ENCODE measurements around the gene BTRC. TPM values are rescaled to one million over a fixed set of nuclear protein-coding genes. Genes with fewer than 3 reads are reported as not detected.
A peak's percentile ranks its signal among the peaks of the same experiment; 100 is the strongest.

The BTRC gene
- total RNA-seq, 1 experiment from 2014 or later = 1.8 TPM

GRCh38 chr10:101453791-101454718 lies 100.1 kb downstream of the BTRC start:
- Histone ChIP-seq H3K27me3 (ENCODE audit: low read length) (no peaks in the 10 kb centered on the region), H3K9me2 (replicated peaks; ENCODE audit: insufficient read depth, low read length) (no peaks in the 10 kb centered on the region), H3K36me3 (ENCODE audit: insufficient read depth, low read length) (no peaks in the 10 kb centered on the region), H3K27ac (ENCODE audit: low read length) (no peak overlapping the region), H2AFZ (ENCODE audit: low read length) (no peak overlapping the region), H3K79me2 (ENCODE audit: low read length) (no peaks in the 10 kb centered on the region), H3K4me3 (ENCODE audit: low read length) (no peak overlapping the region), H4K20me1 (ENCODE audit: insufficient read depth, low read depth, low read length) (no peaks in the 10 kb centered on the region), H3K9ac (ENCODE audit: low read length) (no peak overlapping the region), H3K4me2 (ENCODE audit: low read depth, low read length, poor library complexity, severe bottlenecking) (no peak overlapping the region), H3K9me3 (ENCODE audit: low read length) (no peaks in the 10 kb centered on the region), H3K4me1 (ENCODE audit: low read length) (no peaks in the 10 kb centered on the region)
- no peak for DNase-seq

- no peak for DNase-seq
- Histone ChIP-seq H3K27ac (ENCODE audit: low read length) (no peak overlapping the region), H3K79me2 (ENCODE audit: low read length) (no peaks in the 10 kb centered on the region), H3K36me3 (ENCODE audit: insufficient read depth, low read length) (no peaks in the 10 kb centered on the region), H3K4me3 (ENCODE audit: low read length) (no peak overlapping the region), H4K20me1 (ENCODE audit: insufficient read depth, low read depth, low read length) (no peaks in the 10 kb centered on the region), H3K4me1 (ENCODE audit: low read length) (no peaks in the 10 kb centered on the region), H3K9ac (ENCODE audit: low read length) (no peak overlapping the region), H3K9me2 (replicated peaks; ENCODE audit: insufficient read depth, low read length) (no peaks in the 10 kb centered on the region), H3K27me3 (ENCODE audit: low read length) (no peaks in the 10 kb centered on the region), H3K9me3 (ENCODE audit: low read length) (no peaks in the 10 kb centered on the region), H2AFZ (ENCODE audit: low read length) (no peak overlapping the region), H3K4me2 (ENCODE audit: low read depth, low read length, poor library complexity, severe bottlenecking) (no peak overlapping the region)
These were observed 104.9 kb downstream of the BTRC start for GRCh38 chr10:101458869-101459268.

- no peak for DNase-seq
- Histone ChIP-seq H3K4me1 (ENCODE audit: low read length) (no peaks in the 10 kb centered on the region), H3K27ac (ENCODE audit: low read length) (no peak overlapping the region), H3K4me3 (ENCODE audit: low read length) (no peak overlapping the region), H3K36me3 (ENCODE audit: insufficient read depth, low read length) (no peaks in the 10 kb centered on the region), H4K20me1 (ENCODE audit: insufficient read depth, low read depth, low read length) (no peaks in the 10 kb centered on the region), H3K9ac (ENCODE audit: low read length) (no peak overlapping the region), H3K4me2 (ENCODE audit: low read depth, low read length, poor library complexity, severe bottlenecking) (no peak overlapping the region), H3K79me2 (ENCODE audit: low read length) (no peaks in the 10 kb centered on the region), H3K27me3 (ENCODE audit: low read length) (no peaks in the 10 kb centered on the region), H3K9me3 (ENCODE audit: low read length) (no peaks in the 10 kb centered on the region), H3K9me2 (replicated peaks; ENCODE audit: insufficient read depth, low read length) (no peaks in the 10 kb centered on the region), H2AFZ (ENCODE audit: low read length) (no peak overlapping the region)
These were observed 110.1 kb downstream of the BTRC start for GRCh38 chr10:101464082-101464481.

GRCh38 chr10:101464599-101464998 lies 110.6 kb downstream of the BTRC start:
- no peaks in the 10 kb centered on the region for H3K36me3 ChIP-seq (ENCODE audit: insufficient read depth, low read length)
- no peaks in the 10 kb centered on the region for H3K79me2 ChIP-seq (ENCODE audit: low read length)
- no peaks in the 10 kb centered on the region for H4K20me1 ChIP-seq (ENCODE audit: insufficient read depth, low read depth, low read length)
- H3K9ac ChIP-seq (ENCODE audit: low read length) = no peak overlapping the region
- no peaks in the 10 kb centered on the region for H3K9me2 ChIP-seq (replicated peaks; ENCODE audit: insufficient read depth, low read length)
- H2AFZ ChIP-seq (ENCODE audit: low read length) = no peak overlapping the region
- H3K4me1 ChIP-seq (ENCODE audit: low read length) = no peaks in the 10 kb centered on the region
- no peak overlapping the region for H3K27ac ChIP-seq (ENCODE audit: low read length)
- no peaks in the 10 kb centered on the region for H3K9me3 ChIP-seq (ENCODE audit: low read length)
- H3K4me2 ChIP-seq (ENCODE audit: low read depth, low read length, poor library complexity, severe bottlenecking) = no peak overlapping the region
- no peak for DNase-seq
- no peak overlapping the region for H3K4me3 ChIP-seq (ENCODE audit: low read length)
- no peaks in the 10 kb centered on the region for H3K27me3 ChIP-seq (ENCODE audit: low read length)

GRCh38 chr10:101466016-101466912 lies 112.3 kb downstream of the BTRC start:
- no peak for DNase-seq
- Histone ChIP-seq H3K36me3 (ENCODE audit: insufficient read depth, low read length) (no peaks in the 10 kb centered on the region), H4K20me1 (ENCODE audit: insufficient read depth, low read depth, low read length) (no peaks in the 10 kb centered on the region), H3K9me3 (ENCODE audit: low read length) (no peaks in the 10 kb centered on the region), H3K4me3 (ENCODE audit: low read length) (no peak overlapping the region), H3K9ac (ENCODE audit: low read length) (no peak overlapping the region), H2AFZ (ENCODE audit: low read length) (no peak overlapping the region), H3K4me2 (ENCODE audit: low read depth, low read length, poor library complexity, severe bottlenecking) (no peak overlapping the region), H3K79me2 (ENCODE audit: low read length) (no peaks in the 10 kb centered on the region), H3K27me3 (ENCODE audit: low read length) (no peaks in the 10 kb centered on the region), H3K9me2 (replicated peaks; ENCODE audit: insufficient read depth, low read length) (no peaks in the 10 kb centered on the region), H3K27ac (ENCODE audit: low read length) (no peak overlapping the region), H3K4me1 (ENCODE audit: low read length) (no peaks in the 10 kb centered on the region)

- Histone ChIP-seq H4K20me1 (ENCODE audit: insufficient read depth, low read depth, low read length) (no peaks in the 10 kb centered on the region), H3K79me2 (ENCODE audit: low read length) (no peaks in the 10 kb centered on the region), H3K27ac (ENCODE audit: low read length) (no peak overlapping the region), H3K9ac (ENCODE audit: low read length) (no peak overlapping the region), H3K9me3 (ENCODE audit: low read length) (no peaks in the 10 kb centered on the region), H3K4me2 (ENCODE audit: low read depth, low read length, poor library complexity, severe bottlenecking) (no peak overlapping the region), H3K36me3 (ENCODE audit: insufficient read depth, low read length) (no peaks in the 10 kb centered on the region), H3K9me2 (replicated peaks; ENCODE audit: insufficient read depth, low read length) (no peaks in the 10 kb centered on the region), H3K4me1 (ENCODE audit: low read length) (no peaks in the 10 kb centered on the region), H3K27me3 (ENCODE audit: low read length) (no peaks in the 10 kb centered on the region), H3K4me3 (ENCODE audit: low read length) (no peak overlapping the region), H2AFZ (ENCODE audit: low read length) (no peak overlapping the region)
- peak; percentile 74 for DNase-seq
These were observed 113.4 kb downstream of the BTRC start for GRCh38 chr10:101467286-101467770.

- Histone ChIP-seq H3K9me3 (ENCODE audit: low read length) (no peaks in the 10 kb centered on the region), H3K79me2 (ENCODE audit: low read length) (no peaks in the 10 kb centered on the region), H3K36me3 (ENCODE audit: insufficient read depth, low read length) (no peaks in the 10 kb centered on the region), H3K9ac (ENCODE audit: low read length) (no peak overlapping the region), H4K20me1 (ENCODE audit: insufficient read depth, low read depth, low read length) (no peaks in the 10 kb centered on the region), H3K27me3 (ENCODE audit: low read length) (no peaks in the 10 kb centered on the region), H3K27ac (ENCODE audit: low read length) (no peak overlapping the region), H3K4me2 (ENCODE audit: low read depth, low read length, poor library complexity, severe bottlenecking) (no peak overlapping the region), H3K9me2 (replicated peaks; ENCODE audit: insufficient read depth, low read length) (no peaks in the 10 kb centered on the region), H3K4me1 (ENCODE audit: low read length) (no peaks in the 10 kb centered on the region), H2AFZ (ENCODE audit: low read length) (no peak overlapping the region), H3K4me3 (ENCODE audit: low read length) (no peak overlapping the region)
- no peak for DNase-seq
These were observed 114.2 kb downstream of the BTRC start for GRCh38 chr10:101468159-101468558.

GRCh38 chr10:101476383-101476782 lies 122.4 kb downstream of the BTRC start:
- Histone ChIP-seq H3K4me2 (ENCODE audit: low read depth, low read length, poor library complexity, severe bottlenecking) (no peak overlapping the region), H2AFZ (ENCODE audit: low read length) (no peak overlapping the region), H3K27ac (ENCODE audit: low read length) (no peak overlapping the region), H3K4me1 (ENCODE audit: low read length) (no peaks in the 10 kb centered on the region), H3K9me2 (replicated peaks; ENCODE audit: insufficient read depth, low read length) (no peaks in the 10 kb centered on the region), H3K9ac (ENCODE audit: low read length) (no peak overlapping the region), H3K27me3 (ENCODE audit: low read length) (no peaks in the 10 kb centered on the region), H3K9me3 (ENCODE audit: low read length) (no peaks in the 10 kb centered on the region), H3K4me3 (ENCODE audit: low read length) (no peak overlapping the region), H3K36me3 (ENCODE audit: insufficient read depth, low read length) (no peaks in the 10 kb centered on the region), H3K79me2 (ENCODE audit: low read length) (no peaks in the 10 kb centered on the region), H4K20me1 (ENCODE audit: insufficient read depth, low read depth, low read length) (no peaks in the 10 kb centered on the region)
- DNase-seq = no peak

Measured in Karpas-422 (cell line).